ENCODE measurements around the gene SLC9A9.

Gene SLC9A9

DNA sequence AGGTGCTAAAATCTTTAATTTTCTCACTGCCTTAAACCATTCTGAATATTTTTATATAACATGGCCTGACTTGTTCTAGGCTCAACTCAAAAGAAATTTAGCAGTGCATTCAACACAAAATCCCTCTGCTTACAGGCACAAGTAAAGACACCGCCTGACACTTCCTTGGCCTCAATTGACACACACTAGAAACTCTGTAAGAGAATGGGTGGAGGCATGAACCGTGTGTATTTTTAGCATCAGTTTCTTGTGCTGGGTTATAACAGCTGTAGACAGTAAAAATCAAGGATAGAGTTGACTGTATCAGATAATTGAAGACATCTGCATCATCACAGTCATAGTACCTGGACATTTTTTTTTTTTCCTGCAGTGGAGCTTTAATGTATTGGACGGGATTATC is 54.3 kb downstream of the SLC9A9 start:
- CTCF ChIA-PET = no interaction called here
- DNase-seq (ENCODE audit: extremely low spot score) = no peak
- TF ChIP-seq CTCF (IDR thresholded peaks at IDR 0.05; ENCODE audit: control extremely low read depth, extremely low read depth, low read depth, missing control alignments) = no peak
- POLR2A ChIA-PET = no interaction called here

GRCh38 chr3:143791386-143791785 is 56.9 kb downstream of the SLC9A9 start:
- POLR2A ChIA-PET = no interaction called here
- no peak for DNase-seq (ENCODE audit: extremely low spot score)
- CTCF ChIA-PET = no interaction called here
- no peak for TF ChIP-seq CTCF (IDR thresholded peaks at IDR 0.05; ENCODE audit: control extremely low read depth, extremely low read depth, low read depth, missing control alignments)

- no peak for DNase-seq (ENCODE audit: extremely low spot score)
- TF ChIP-seq CTCF (IDR thresholded peaks at IDR 0.05; ENCODE audit: control extremely low read depth, extremely low read depth, low read depth, missing control alignments) = no peak
- ChIA-PET POLR2A (no interaction called here), CTCF (interaction anchor here (0.8 to 1.4 kb wide), 5 partner anchors 9 to 35 kb away, joined by 3 to 6 read pairs (median 3); no protein-coding TSS in a partner anchor)
Observed at GRCh38 chr3:143786219-143787191, 61.8 kb downstream of the SLC9A9 start.

- no peak for TF ChIP-seq CTCF (IDR thresholded peaks at IDR 0.05; ENCODE audit: control extremely low read depth, extremely low read depth, low read depth, missing control alignments)
- DNase-seq (ENCODE audit: extremely low spot score) = no peak
- ChIA-PET POLR2A (no interaction called here), CTCF (interaction anchor here (1.0 to 1.6 kb wide), 2 partner anchors 9 to 18 kb away, joined by 4 read pairs; no protein-coding TSS in a partner anchor)
Observed at GRCh38 chr3:143784446-143784845, 63.8 kb downstream of the SLC9A9 start.

DNA sequence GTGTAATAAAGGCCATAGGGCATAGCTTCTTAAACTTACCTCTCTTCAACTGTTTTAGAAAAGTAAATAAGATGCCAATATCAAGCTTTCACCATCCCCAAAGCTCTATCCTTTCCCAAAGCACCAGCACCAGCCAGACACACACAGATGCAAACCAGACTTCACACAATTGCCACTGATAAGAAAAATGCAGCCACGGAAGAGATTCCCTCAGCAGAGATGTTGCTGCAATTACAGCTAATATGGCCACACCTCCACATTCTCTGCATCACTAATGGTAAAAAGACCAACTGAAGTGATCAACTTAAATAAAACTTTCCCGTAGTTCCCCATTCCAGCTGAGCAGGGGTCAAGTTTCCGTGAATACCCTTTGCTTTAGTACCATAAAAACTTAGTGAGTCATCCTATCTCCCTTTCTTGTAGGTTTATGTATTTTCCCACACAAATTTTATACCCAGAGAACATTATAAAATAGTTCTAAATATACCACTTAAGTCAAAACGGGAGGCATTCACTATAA is 64.4 kb downstream of the SLC9A9 start:
- POLR2A ChIA-PET = no interaction called here
- TF ChIP-seq CTCF (IDR thresholded peaks at IDR 0.05; ENCODE audit: control extremely low read depth, extremely low read depth, low read depth, missing control alignments) = no peak
- DNase-seq (ENCODE audit: extremely low spot score) = no peak
- CTCF ChIA-PET = interaction anchor here (0.7 to 1.6 kb wide), 3 partner anchors 11 to 67 kb away, joined by 3 to 4 read pairs (median 3); no protein-coding TSS in a partner anchor

- TF ChIP-seq CTCF (IDR thresholded peaks at IDR 0.05; ENCODE audit: control extremely low read depth, extremely low read depth, low read depth, missing control alignments) = peak; percentile 41
- POLR2A ChIA-PET = no interaction called here
- peak; percentile 61 for DNase-seq (ENCODE audit: extremely low spot score)
- CTCF ChIA-PET = interaction anchor here (0.6 to 1.2 kb wide), 8 partner anchors 9 to 185 kb away, joined by 3 to 6 read pairs (median 4); no protein-coding TSS in a partner anchor
Observed at GRCh38 chr3:143775459-143775858, 72.8 kb downstream of the SLC9A9 start.
